Thymus (tissue), 11 donors: ENCODE measurements around the gene TXNRD1. TPM values are rescaled to one million over a fixed set of nuclear protein-coding genes. Genes with fewer than 3 reads are reported as not detected.

ENCODE experiments used
- DNase-seq, 9 donors: peaks; one replicate each; pipeline ENCODE4 v3.0.0-alpha.2; 2013; ENCODE audit warnings: low spot score in 9 of 9, low read depth in 6 of 9, missing footprints in 1 of 9
- H3K27ac ChIP-seq, 2 donors: one replicate each; pipeline ENCODE4 v1.5.1; 2013; ENCODE audit warnings: control low read depth in 1 of 2, low read depth in 1 of 2, low read length in 1 of 2, mild to moderate bottlenecking in 1 of 2, moderate library complexity in 1 of 2
- H3K27me3 ChIP-seq, 2 donors: one replicate each; pipeline ENCODE4 v1.5.1; 2013; ENCODE audit warnings: low read length in 1 of 2; ENCODE audit not compliant: control insufficient read depth in 2 of 2, insufficient read depth in 1 of 2
- H3K36me3 ChIP-seq, 2 donors: one replicate each; pipeline ENCODE4 v1.5.1; 2013; ENCODE audit warnings: low read length in 1 of 2, mild to moderate bottlenecking in 1 of 2, moderate library complexity in 1 of 2; ENCODE audit not compliant: control insufficient read depth in 2 of 2, insufficient read depth in 2 of 2
- H3K4me1 ChIP-seq, 2 donors: one replicate each; pipeline ENCODE4 v1.5.1; 2013; ENCODE audit warnings: low read length in 2 of 2; ENCODE audit not compliant: control insufficient read depth in 2 of 2, insufficient read depth in 2 of 2
- H3K4me3 ChIP-seq, 2 donors: one replicate each; pipeline ENCODE4 v1.5.1; 2013; ENCODE audit warnings: low read length in 2 of 2, control low read depth in 1 of 2, mild to moderate bottlenecking in 1 of 2
- H3K9me3 ChIP-seq, 2 donors: one replicate each; pipeline ENCODE4 v1.5.1; 2013; ENCODE audit warnings: low read length in 1 of 2, mild to moderate bottlenecking in 1 of 2; ENCODE audit not compliant: control insufficient read depth in 2 of 2, insufficient read depth in 1 of 2
- WGBS: extraction: QIAGEN DNeasy Blood & Tissue Kit; methylation state at CpG from one replicate; pipeline ENCODE4 v1.1.7; 2013; 5-methylcytosine and 5-hydroxymethylcytosine counted together
- polyA plus RNA-seq: library from polyadenylated mRNA; stranded (reverse); fragments of 200-250 nt; gene quantifications from one replicate; pipeline ENCODE4 v1.2.3, GENCODE V29; 2013
- total RNA-seq: library from RNA; stranded (reverse); fragments of 120-200 nt; gene quantifications from one replicate; pipeline ENCODE4 v1.2.4, GENCODE V29; 2013
- donor health status: healthy.

TXNRD1 gene
- total and polyA plus RNA-seq, 2 donors: 28.2 to 68.0 TPM

DNA sequence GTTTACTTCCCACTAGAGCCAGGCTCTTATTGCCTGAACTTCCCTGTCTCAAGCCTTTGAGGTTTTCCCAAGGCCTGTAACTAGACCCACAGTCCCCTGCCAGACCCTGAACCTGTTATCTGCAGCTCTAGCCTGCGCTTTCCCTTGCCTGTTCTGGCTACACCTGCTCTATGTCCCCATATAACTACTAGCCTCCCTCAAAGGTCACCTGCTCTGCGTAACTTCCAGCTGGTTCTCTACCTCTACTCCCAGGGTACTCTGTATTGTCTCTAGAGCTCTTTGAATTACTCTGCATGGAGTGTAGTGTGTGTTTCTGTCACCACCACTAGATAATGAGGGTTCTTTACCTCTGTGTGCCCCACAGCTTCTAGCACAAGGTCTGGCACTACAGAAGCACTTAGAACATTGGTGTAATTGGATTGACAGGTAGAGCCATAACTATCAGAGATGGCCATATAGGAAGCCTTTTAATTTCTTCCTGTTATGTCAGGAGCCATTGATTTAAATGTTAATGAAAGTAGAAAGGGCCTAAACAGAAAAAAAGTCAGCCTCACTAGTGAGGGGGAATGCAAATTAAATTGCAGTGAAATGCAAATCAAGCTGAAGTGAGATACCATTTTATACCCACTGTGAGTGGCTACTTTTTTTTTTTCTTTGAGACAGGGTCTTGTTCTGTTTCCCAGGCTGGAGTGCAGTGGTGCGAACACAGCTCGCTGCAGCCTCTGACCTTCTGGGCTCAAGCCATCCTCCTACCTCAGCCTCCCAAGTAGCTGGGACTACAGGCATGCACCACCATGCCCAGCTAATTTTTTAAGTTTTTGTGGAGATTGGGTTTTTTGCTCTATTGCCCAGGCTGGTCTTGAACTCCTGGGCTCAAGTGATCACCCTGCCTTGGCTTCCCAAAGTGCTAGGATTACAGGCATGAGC is 135.7 kb downstream of the TXNRD1 start:
- no peak overlapping the region for H3K4me3 ChIP-seq
- H3K27ac ChIP-seq: no peak overlapping the region
- no peaks in the 10 kb centered on the region for H3K9me3 ChIP-seq
- H3K36me3 ChIP-seq: peaks cover 25 to 45% of the 10 kb centered on the region in 2 donors
- no peaks in the 10 kb centered on the region for H3K4me1 ChIP-seq
- 98% methylated on average over 4 of the region's 4 CpGs for WGBS
- H3K27me3 ChIP-seq: no peaks in the 10 kb centered on the region
- no peak for DNase-seq

GRCh38 chr12:104352106-104352713 is 136.6 kb downstream of the TXNRD1 start:
- Histone ChIP-seq H3K27ac (no peak overlapping the region), H3K4me1 (no peaks in the 10 kb centered on the region), H3K27me3 (no peaks in the 10 kb centered on the region), H3K4me3 (no peak overlapping the region), H3K36me3 (peaks cover 24 to 43% of the 10 kb centered on the region in 2 donors), H3K9me3 (no peaks in the 10 kb centered on the region)
- no peak for DNase-seq
- WGBS: 99% methylated on average over 3 of the region's 3 CpGs

DNA sequence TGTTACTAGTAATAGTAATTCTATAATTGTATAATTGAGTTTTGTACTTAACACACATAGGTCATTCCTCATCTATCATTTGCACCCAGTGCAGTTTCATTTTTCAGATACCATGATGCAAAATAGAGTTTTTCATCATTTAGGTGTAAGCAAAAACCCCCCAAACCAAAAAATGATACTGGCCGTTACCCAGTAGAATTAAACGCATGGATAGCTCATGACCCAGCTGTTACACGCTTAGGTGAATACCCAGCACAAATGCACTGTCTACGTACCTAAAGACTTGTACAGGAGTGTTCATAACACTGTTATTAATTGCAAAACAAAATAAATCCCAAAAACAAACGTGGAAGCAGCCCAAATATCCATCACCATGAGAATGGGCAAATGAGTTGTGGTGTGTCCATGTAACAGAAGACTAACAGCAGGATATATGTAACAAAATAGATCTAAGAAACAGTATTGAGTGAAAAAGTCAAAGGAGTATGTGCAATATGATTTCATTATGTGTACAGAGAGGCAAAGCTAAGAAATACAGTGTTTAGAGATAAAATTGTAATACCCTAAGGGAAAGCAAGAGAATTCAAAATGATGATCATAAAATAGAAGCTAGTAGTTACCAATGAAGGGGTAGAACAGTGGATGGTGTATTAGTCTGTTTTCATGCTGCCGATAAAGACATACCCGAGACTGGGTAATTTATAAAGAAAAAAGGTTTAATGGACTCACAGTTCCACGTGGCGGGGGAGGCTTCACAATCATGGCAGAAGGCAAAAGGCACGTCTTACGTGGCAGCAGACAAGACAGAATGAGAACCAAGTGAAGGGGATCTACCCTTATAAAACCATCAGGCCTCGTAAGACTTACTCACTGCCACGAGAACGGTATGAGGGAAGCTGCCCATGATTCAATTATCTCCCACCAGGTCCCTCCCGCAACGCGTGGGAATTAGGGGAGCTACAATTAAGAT is 137.7 kb downstream of the TXNRD1 start:
- no peaks in the 10 kb centered on the region for H3K27me3 ChIP-seq
- no peak overlapping the region for H3K27ac ChIP-seq
- no peak overlapping the region for H3K4me3 ChIP-seq
- 96% methylated on average over 17 of the region's 17 CpGs for WGBS
- H3K9me3 ChIP-seq: no peaks in the 10 kb centered on the region
- no peaks in the 10 kb centered on the region for H3K4me1 ChIP-seq
- H3K36me3 ChIP-seq: peaks cover 17 to 34% of the 10 kb centered on the region in 2 donors
- no peak for DNase-seq

DNA sequence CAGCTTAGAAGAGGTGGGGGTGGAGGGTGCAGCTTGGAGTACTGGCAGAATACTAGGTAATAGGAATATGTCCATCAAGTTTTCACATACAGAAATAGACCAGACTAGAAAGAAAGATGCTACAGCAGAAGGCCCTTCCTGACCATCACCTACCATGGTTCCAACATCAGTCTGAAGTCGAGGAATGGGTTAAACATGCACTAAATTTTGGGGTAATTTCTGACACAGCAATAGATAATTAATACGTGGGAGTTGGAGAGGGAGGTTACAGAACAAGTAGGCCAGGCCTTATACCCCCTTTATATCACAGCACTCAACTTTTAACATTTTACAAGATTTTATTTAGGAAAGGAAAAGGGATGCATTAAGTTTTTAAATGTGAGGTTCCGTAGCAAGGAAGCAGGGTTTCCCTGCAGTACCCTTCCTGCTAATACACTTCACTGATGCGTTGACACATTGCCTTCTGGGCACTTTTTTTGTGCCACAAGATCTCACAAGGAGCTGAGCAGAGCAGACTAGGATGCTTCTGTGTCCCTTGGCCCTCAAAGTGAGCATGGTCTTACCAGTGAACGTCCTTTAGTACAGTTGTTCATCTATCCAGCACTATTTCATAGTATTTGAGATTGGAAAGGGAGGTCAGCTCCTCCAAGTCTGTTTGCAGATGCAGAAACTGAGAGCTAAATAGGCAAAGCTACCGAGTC is 138.7 kb downstream of the TXNRD1 start:
- no peak for DNase-seq
- Histone ChIP-seq H3K36me3 (peaks cover 9 to 24% of the 10 kb centered on the region in 2 donors), H3K9me3 (no peaks in the 10 kb centered on the region), H3K4me3 (no peak overlapping the region), H3K27ac (no peak overlapping the region), H3K27me3 (no peaks in the 10 kb centered on the region), H3K4me1 (no peaks in the 10 kb centered on the region)
- 97% methylated on average over 6 of the region's 6 CpGs for WGBS

- peaks cover 9 to 17% of the 10 kb centered on the region in 2 donors for H3K36me3 ChIP-seq
- no peaks in the 10 kb centered on the region for H3K9me3 ChIP-seq
- H3K27ac ChIP-seq: no peak overlapping the region
- WGBS: 97% methylated on average over 7 of the region's 7 CpGs
- H3K4me1 ChIP-seq: no peaks in the 10 kb centered on the region
- no peak for DNase-seq
- H3K27me3 ChIP-seq: no peaks in the 10 kb centered on the region
- H3K4me3 ChIP-seq: no peak overlapping the region
Observed at GRCh38 chr12:104354868-104355570, 139.4 kb downstream of the TXNRD1 start.

- peaks cover 9 to 11% of the 10 kb centered on the region in 2 donors for H3K36me3 ChIP-seq
- H3K27me3 ChIP-seq: no peaks in the 10 kb centered on the region
- H3K4me3 ChIP-seq: no peak overlapping the region
- no peak for DNase-seq
- H3K27ac ChIP-seq: no peak overlapping the region
- no peaks in the 10 kb centered on the region for H3K4me1 ChIP-seq
- WGBS: 97% methylated on average over 3 of the region's 3 CpGs
- peaks cover 0 to 1% of the 10 kb centered on the region in 2 donors for H3K9me3 ChIP-seq
Observed at GRCh38 chr12:104355630-104356029, 140.1 kb downstream of the TXNRD1 start.

DNA sequence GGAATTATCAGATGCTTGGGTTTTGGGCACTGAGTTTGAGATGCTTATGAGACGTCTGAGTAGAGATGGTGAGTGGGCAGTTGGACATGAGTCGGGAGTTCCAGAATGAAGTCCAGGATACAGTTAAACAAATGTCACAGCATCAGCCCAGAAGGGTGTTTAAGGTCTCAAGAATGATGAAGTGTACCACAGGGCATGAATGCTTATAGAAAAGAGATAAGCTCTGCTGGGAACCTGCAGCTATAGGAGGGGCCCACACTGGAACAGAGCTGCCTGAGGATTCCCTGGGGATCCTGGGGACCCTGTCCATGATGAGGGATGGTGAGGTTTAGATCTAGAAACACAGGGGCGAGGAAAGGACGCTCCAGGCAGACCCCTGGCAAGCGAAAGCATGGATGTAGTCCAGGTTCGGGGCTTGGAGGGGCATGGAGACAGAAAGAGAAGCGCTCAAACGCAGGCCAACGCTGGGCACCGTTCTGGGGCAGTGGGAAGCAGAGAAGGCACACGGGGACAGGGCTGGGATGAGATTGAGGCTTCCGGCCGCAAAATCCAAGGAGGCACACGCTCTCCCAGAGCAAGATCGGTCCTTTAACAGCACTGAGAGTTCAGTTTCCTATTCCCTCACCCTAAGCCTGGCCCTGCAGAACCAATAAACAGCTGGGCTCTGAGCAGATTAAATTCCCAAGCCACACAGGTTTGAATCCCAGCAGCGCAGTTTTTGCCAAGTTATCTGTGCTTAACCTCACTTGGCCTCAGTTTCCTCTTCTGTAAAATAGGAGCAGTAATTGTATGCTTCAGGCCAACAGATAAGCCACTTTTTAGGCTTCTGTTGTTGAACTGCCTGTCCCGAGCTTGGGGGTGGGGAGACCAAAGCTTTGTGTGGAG is 140.9 kb downstream of the TXNRD1 start:
- WGBS: 95% methylated on average over 17 of the region's 17 CpGs
- H3K4me3 ChIP-seq: no peak overlapping the region
- H3K27me3 ChIP-seq: no peaks in the 10 kb centered on the region
- H3K9me3 ChIP-seq: peaks cover 0 to 1% of the 10 kb centered on the region in 2 donors
- H3K36me3 ChIP-seq: peaks cover 3% of the 10 kb centered on the region in 2 donors
- H3K27ac ChIP-seq: no peak overlapping the region
- no peaks in the 10 kb centered on the region for H3K4me1 ChIP-seq
- DNase-seq: no peak
